Measurements from ENCODE around the gene NSMCE1.

NSMCE1 gene

DNA sequence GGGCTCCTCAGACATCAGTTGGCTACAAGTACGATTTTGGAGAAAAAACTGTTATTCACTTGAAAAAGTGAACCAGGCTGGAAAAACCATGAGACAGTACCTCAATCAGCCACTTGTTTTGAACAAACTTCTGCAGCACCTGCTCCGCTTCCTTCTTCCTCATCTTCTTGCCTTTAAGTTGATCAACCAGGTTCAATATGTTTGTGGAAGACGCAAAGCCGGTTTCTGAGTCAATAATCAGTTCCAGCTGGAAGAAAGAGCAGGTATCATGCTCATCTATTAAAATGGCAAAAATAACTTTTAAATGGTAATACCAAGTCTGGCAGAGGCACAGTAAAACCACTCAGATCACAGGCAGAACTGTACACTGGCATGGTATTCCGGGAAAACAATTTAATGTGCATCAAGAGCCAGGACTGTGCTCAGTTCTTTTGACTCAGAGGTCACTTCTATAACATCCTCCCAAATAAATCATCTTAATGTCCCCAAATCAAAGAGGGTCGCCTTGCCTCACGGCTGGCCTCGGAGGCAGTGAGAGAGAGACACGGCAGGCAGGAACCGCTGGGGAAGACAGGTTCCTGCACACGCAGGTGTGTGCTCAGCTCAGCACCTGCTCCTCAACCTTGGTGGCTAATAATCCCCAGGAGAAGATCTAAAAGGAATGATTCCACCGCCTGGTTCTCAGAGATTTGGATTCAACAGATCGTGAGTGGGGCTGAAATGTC lies 35.5 kb downstream of the NSMCE1 start:
- no peak for DNase-seq (ENCODE audit: insufficient read length, low spot score)
- FAIRE-seq = no peak

DNA sequence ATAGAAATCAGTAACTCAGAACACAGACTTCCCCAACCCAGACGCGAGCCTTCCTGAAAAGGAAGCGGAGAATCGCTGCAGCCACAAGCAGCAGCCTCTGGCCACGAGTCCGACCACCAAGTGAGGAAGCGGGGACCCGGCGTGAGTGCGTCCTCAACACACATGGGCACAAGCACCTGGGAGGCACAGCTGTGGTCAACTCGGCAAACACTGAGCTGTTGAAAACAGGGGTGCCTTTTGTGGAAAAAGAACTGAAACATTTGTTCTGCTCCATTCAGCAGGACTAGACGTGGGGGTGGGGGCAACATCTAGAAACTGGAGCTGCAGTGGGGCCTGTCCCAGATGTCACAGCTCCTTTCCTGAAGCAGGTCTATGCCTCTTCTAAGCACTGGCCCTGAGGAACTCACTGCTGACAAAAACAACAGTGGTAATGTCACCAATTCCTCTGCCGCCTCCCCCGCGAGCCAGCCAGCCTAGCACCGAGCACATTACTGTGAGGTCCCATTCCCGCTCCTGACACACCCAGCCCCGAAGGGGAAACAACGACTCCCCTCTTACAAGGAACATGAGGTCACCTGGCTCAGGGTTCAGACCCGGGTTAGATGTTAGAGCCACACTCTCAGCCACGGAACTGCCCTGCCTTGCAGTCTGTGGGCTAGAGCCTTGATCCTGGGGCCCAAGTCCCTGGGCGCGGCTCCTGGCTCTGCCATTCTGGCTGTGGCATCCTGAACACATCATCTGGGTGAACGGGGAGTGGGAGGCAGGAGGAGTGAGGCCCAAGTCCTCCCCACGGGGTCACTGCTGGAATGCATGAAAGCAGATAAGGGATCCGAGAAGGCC lies 36.3 kb downstream of the NSMCE1 start:
- DNase-seq (ENCODE audit: insufficient read length, low spot score) (no peak), FAIRE-seq (no peak)

DNA sequence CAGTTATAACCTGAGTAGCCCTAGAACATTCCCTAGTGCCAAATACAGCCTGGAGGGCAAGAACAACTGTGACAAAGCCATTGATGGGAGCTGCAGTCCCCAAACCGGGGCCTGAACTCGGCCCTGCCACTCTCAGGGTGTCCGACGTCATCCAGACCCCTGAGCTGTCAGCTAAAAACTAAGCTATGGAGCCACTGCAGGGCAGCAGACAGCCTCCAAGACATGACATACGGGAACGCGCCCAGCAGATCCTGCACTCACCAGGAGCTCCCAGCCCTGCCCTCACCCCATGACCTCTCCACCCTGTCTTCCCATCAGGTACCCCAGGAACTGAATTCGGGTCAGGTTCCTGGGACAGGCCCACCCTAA lies 36.9 kb downstream of the NSMCE1 start:
- DNase-seq (ENCODE audit: insufficient read length, low spot score) = no peak
- FAIRE-seq = no peak

DNA sequence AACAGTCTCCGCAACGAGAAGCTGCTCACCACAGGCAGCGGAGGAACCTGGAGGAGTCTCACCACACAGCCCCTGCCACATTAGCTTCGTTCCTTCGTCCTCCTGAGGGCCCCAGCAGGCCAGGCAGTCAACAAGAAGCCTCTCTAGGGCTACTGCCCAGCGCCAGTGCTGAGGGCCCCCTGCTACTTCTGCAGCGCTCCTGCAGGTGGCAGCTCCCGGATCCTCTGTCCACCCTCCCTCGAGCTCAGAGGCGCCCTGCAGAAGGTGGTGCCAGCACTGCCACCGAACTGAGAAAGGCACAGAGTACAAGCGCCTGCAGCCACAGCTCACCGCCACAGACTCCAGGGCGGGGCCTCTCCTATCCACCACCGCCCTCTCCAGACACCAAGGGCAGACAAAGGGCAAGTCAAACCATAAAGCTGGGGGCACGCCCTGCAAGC lies 38.0 kb downstream of the NSMCE1 start:
- DNase-seq (ENCODE audit: insufficient read length, low spot score) = no peak
- no peak for FAIRE-seq

DNA sequence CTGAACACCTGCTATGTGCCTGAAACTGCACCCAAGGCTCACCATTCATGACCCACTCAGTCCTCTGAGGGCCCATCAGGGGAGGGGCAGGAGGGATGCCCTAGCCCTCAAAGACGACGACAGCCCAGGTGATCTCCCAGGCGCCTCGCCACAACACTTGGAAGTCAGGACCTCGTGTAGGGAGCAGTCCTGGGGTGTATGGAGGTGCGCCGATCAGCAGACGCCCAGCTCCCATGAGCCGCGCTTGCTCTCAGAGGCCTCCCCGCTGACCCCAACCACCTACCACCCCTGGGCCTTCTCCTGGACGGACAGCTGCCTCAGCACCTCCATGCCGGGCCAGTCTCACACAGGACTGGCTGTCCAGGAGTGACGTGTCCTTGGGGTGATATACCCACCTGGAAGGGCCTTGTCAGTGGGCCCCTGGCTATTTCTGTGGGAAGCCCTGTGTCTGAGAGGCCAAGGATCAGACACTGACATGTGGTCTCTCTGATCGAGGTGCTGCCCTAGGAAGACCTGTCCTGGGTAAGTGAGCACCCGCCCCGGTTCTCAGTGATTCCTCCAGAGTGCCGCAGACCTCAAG lies 38.6 kb downstream of the NSMCE1 start:
- FAIRE-seq = no peak
- no peak for DNase-seq (ENCODE audit: insufficient read length, low spot score)

DNA sequence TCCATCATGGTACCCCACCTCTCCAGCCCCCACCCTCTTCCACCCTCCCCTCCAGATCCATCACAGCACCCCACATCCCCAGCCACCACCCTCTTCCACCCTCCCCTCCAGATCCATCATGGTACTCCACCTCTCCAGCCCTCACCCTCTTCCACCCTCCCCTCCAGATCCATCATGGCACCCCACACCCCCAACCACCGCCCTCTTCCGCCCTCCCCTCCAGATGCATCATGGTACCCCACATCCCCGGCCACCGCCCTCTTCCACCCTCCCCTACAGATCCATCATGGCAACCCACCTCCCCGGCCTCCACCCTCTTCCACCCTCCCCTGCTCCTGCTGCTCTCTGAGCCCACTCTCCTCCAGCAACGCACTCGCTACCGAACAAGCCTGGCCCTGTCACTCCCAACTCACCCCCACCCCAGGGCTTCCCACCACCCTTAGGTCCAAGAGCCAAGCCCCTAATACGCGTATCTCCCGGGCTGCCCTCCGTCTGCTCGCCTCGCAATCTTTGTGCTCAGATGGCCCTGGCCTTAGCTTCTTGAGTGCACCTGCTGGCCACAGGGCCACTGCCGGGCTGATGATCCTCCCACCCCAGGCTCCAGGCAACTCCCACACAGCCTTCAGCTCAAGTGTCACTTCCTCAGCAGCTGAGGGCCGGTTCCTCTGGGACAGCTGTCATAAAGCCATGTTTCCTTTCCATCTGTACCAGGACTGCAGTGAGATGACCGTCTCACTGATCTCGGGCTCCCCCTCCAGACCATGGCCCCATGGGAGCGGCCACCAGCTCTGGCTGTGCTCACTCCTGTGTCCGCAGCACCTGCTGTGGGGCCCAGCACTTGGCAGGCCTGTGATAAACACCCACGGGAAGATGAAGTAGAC lies 39.7 kb downstream of the NSMCE1 start:
- DNase-seq (ENCODE audit: insufficient read length, low spot score) = no peak

DNA sequence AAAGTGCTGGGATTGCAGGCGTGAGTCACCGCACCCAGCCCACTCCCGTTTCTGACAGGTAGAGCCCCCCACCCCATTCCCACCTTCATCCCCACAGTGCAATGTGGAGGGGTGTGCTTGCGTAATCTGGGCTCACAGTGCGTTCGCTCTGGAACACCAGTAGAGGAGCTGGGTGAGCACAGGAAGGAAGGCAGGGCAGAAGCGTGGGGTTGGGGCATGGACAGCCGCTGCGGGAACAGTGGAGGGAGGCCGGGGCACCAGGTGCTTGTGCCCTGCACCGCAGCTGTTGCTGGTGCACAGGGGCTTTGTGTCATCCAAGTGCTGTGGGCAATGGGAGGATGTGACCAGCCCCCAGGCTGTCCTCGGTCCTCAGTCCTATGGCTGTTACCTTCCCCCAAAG lies 40.5 kb downstream of the NSMCE1 start:
- DNase-seq (ENCODE audit: insufficient read length, low spot score) = no peak
- no peak for FAIRE-seq

More for the DNA sequence above, 39.7 kb downstream of the NSMCE1 start:
- no peak for FAIRE-seq

DNA sequence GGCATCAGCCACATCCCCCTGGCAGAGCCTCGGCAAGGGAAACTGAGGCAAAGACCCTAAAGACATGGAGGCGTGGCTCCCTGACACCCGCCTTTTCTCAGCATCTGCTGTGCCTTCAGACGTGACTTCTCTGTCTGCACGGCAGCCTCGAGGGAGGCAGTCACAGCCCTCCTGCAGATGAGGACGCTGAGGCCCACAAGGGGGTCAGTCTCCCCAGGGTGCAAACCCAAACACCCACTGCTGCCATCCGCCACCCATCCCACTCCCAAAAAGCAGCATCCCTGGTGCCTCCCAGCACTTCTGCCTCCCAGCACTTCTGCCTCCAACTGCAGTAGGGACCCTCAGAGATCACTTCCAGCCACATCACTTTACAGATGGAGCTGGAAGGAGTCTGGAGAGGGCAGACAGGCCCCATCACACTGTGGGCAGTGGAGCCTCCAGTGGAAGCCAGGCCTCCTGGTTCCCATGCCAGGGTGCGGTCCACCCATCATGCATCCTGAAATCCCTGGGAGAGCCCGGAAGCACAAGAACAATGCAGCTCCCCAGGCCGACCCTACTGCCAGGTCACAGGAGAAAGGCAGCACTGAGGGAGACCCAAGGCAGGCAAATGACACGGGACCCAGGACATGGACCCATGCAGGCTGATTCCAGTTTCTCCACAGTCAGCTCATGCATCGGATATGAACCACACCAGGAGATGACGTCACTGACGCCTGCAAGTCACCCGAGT lies 41.4 kb downstream of the NSMCE1 start:
- FAIRE-seq = no peak
- no peak for DNase-seq (ENCODE audit: insufficient read length, low spot score)

DNA sequence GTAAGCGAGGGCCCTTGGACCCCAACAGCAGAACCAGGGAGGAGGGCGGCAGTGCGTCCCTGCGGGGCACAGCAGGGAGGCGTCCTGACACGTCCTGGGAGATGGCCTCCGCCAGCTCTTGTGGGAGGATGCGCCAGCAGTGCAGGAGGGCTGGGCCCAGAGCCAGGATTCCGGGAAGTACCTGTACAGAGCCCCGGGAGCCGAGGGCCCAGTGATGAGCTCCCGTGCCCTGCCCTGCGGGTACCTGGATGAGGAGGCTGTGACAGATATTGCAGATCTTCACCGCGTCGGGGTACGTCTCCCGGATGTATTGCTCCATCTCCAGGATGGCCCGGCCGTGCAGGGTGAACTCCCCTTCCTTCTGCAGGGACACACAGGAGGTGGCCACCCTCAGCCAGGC lies 42.1 kb downstream of the NSMCE1 start:
- FAIRE-seq = no peak
- no peak for DNase-seq (ENCODE audit: insufficient read length, low spot score)

DNA sequence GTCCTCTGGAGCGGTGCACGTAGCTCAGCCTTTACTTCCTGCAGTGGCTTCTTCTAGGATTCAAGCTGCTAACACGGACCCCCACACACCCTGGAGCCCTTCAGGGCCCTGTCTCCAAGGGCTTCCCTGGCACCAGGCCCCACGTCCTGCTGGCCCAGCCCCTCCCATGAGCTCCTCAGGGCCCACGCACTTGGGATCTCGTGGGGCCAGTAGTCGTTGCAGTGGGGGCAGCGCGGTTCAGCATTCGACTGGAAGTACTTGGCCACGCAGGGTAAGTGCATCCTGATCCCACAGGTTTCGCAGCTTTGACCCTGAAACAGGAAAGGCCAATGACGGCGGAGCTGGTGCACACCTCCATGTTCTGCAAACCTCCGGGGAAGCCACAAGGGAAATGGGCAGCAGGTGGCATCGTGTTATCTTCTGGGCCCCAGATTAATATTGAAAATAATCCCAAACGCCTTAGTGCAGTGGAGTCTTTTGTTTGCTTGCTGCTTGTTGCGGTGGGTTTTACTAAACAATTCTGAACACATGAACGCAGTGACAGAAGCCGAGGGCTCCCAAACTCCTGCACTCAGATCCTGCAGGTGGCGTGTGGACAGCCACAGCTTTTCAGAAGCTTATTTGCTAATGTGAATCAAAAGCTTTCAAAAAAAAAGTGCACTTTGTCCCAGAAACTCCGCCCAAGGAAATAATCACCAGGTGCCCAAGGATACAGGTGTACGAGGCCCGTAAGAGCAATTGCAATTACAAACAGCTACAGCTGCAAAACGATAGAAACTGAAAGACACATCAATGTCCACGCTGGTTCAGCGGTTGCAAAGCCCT lies 42.8 kb downstream of the NSMCE1 start:
- no peak for DNase-seq (ENCODE audit: insufficient read length, low spot score)
- no peak for FAIRE-seq

DNA sequence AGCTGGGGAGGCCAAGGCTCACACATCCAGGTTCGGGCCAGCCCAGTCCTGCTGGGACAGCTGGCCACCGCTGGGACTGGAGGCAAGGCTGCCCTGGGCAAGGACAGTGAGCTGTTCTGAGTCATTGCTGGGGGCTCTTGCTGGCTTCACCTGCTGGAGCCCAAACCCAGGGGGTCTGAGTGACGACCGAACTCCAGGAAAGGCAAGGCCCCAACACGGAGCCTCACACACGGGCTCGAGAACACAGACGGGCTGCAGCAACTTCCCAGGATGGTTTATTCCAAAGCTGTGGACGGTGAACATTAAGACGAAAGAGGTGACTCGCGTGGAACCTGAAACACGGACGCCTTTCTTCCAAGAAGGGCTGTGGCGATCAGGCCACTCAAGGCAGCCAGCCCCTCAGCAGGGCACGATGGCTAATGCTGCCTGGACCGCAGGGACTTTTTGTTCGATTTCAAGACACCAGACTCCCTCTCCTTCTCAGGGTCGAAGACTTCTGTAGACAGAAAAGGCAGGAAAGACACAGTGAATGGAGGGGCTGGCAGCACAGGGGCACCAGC lies 43.8 kb downstream of the NSMCE1 start:
- FAIRE-seq (no peak), DNase-seq (ENCODE audit: insufficient read length, low spot score) (no peak)

DNA sequence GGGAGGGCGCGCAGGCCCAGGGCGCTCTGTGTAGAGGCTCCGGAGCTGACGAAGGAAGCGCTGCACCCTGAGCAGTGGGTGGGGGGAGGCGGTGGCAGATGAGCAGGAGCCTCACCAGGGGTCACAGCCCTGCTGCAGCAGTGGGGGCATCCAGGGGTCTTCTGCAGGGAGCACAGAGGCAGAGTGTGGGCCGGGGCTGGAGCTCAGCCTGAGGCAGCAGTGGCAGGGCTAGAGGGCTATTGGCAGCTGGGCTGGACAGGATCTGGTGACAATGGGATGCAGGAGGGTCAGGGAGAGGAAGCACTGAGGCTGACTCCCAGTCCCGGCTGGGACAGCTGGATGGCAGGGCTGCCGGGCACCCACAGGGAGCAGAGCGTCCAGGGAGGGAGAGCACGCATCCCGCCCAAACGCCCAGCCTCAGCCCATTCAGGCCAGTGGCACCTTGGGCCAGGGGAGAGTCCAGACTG lies 44.3 kb downstream of the NSMCE1 start:
- DNase-seq (ENCODE audit: insufficient read length, low spot score) (no peak), FAIRE-seq (no peak)

DNA sequence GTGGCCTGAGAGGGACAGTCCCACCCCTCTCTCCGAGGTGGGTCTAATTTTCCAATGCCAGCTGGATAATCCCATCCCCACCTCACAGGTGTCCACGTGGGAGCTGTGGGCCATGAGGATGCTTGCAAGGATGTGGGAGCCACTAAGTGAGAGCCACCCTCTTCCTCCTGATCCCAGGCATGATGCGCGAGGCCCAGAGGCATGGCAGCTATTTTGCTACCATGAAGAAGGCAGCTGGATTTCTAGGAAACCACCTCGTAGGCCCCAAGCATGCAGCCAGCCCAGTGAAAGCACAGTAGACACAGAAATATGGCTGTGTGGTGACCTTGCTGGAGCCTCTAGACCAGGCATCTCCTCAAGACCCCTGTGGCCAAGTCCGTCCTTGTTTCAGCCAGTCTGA lies 44.9 kb downstream of the NSMCE1 start:
- no peak for DNase-seq (ENCODE audit: insufficient read length, low spot score)
- FAIRE-seq = no peak

DNA sequence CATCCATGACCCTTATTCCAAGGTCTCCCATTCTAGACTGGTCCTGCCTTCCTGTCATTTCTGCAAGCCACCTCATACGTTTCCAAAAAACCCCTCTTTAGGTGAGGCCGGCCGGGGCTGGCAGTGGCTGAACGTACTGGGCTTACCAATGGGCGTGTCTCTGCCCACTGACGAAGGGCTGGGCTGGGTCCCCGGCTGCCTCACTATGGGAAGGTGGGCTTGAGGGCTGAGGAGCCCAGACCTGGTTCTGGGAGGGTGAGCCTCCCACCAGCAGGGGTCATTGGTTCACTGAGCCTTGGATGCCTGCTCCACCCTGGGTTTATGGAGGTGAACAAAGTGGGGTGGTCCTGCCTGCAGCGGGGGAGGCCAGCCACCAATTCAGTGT lies 45.4 kb downstream of the NSMCE1 start:
- no peak for FAIRE-seq
- no peak for DNase-seq (ENCODE audit: insufficient read length, low spot score)

DNA sequence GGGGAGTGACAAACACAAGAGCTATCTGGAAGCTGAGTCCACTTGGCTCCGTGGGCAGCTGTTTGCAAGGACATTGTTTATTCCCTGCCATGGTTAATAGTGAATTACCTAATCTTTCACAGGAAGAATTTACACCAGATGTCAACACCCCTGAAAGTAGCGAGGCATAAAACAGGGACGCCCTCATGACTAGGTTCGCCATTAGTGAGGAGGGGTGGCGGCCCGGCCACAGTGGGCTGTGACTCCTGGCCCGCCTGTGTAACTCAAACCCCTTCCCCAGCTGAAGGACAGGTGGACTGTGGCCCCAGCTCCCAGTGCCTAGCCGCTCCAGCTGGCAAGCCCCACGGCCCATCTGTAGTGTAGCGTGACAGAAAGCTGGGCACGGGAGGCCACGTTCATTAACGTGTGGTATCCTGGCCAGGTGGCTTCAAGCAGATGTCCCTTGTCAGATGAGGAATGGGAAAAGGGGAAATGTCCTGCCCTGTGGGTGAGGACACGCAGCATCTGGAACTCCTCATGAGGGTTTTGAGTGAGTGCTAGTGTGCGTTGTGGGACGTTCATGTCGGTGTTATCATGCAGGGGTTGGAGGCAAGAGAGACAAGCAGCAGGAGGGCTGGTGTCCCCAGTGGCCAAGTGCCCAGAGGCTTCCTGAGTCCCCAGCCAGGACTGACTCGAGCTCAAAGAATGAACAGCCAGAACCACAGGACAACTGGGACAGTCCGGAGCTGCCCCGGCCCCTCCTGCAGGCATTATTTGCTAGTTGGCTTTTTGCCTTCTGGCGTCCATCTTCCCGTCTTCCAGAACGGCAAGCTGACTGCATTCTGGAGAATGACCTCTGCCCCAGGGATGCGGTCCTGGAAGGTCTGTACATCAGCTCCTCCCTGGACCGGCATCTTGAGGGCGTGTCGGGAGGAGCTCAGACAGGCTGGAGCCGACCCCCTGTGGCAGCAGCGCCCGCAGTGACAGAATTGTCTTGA lies 46.0 kb downstream of the NSMCE1 start:
- FAIRE-seq = no peak
- DNase-seq (ENCODE audit: insufficient read length, low spot score) = no peak

DNA sequence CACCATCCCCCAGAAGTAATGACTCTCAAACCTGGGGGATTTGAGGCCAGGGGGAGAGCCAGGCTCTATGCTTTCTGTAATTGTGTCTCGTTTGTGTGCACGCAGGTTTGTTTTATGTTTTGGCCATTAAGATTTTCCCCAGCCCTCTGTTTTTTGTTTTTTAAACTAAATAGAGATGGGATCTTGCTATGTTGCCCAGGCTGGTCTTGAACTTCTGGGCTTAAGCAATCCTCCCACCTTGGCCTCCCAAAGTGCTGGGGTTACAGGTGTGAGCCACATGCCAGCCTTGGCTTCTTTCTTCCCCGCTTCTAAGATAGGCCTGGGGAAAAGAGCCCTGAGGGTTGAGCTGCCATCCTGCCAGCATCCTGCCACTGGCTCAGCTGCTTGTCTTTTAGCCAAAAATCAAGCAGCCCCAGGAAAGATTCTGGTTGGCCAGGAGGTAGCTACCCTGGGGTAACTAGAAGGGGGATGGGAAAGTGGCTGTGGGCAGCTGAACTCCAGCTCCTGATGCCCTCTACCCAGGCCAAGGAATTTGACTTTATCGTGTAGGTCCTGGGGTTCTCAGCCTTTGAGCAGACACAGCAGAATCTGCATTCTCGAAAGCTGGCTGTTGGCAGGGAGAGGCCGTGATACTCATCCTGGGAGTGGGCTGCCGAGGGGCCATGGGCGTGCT lies 46.9 kb downstream of the NSMCE1 start:
- no peak for DNase-seq (ENCODE audit: insufficient read length, low spot score)
- FAIRE-seq = no peak

DNA sequence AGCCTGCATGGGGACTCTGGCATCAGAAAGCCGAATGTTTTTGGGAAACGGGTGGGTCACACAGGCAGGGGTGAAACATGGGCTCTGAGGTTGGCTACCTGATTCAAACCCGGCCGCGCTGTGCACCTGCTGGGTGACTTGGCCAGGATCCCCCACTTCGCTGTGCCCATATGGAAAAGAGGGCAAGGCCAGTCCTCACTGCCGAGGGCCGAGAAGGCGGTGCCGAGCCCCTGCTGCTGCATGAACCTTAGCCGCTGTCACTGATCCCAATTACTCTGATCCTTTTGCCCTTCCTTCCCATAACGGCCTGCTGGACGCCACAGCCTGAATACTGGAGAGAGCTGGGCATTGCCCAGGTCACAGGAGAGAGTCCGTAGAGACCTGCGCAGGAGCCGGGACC lies 47.6 kb downstream of the NSMCE1 start:
- no peak for DNase-seq (ENCODE audit: insufficient read length, low spot score)
- no peak for FAIRE-seq
